Esophagus (tissue), 2 donors: Measurements from ENCODE around the gene RRM1. TPM values are rescaled to one million over a fixed set of nuclear protein-coding genes. Genes with fewer than 3 reads are reported as not detected.

Experiments
- H3K27ac ChIP-seq, 2 donors: one replicate each; pipeline ENCODE4 v1.5.1; 2013; ENCODE audit warnings: low read depth in 2 of 2, mild to moderate bottlenecking in 2 of 2, inconsistent platforms in 1 of 2, low read length in 1 of 2, moderate library complexity in 1 of 2
- H3K27me3 ChIP-seq, 2 donors: one replicate each; pipeline ENCODE4 v1.6.1; 2013; ENCODE audit warnings: low read length in 2 of 2, control low read depth in 1 of 2, mild to moderate bottlenecking in 1 of 2; ENCODE audit not compliant: insufficient read depth in 2 of 2, control insufficient read depth in 1 of 2
- H3K36me3 ChIP-seq, 2 donors: one replicate each; pipeline ENCODE4 v1.6.1; 2013; ENCODE audit warnings: low read length in 1 of 2; ENCODE audit not compliant: control insufficient read depth in 2 of 2, insufficient read depth in 2 of 2
- H3K4me1 ChIP-seq, 2 donors: one replicate each; pipeline ENCODE4 v1.6.1; 2013; ENCODE audit warnings: low read length in 1 of 2; ENCODE audit not compliant: control insufficient read depth in 2 of 2, insufficient read depth in 2 of 2
- H3K4me3 ChIP-seq, 2 donors: one replicate each; pipeline ENCODE4 v1.5.1; 2013; ENCODE audit warnings: low read length in 2 of 2, mild to moderate bottlenecking in 2 of 2, low read depth in 1 of 2, moderate library complexity in 1 of 2
- H3K9me3 ChIP-seq, 2 donors: one replicate each; pipeline ENCODE4 v1.6.1; 2013; ENCODE audit warnings: mild to moderate bottlenecking in 2 of 2, low read depth in 1 of 2, low read length in 1 of 2, moderate library complexity in 1 of 2; ENCODE audit not compliant: control insufficient read depth in 2 of 2, insufficient read depth in 1 of 2
- WGBS, 2 donors: extraction: QIAGEN DNeasy Blood & Tissue Kit; methylation state at CpG; one replicate each; pipeline ENCODE4 v1.1.7; 2013; 5-methylcytosine and 5-hydroxymethylcytosine counted together
- polyA plus RNA-seq, 2 donors: library from polyadenylated mRNA; stranded (reverse); fragments of 200-250 nt; gene quantifications; one replicate each; pipeline ENCODE4 v1.2.3, GENCODE V29; 2013
- donor health status: healthy with polysubstance abuse.
- donor health status: Bipolar disorder and iron deficiency.

The RRM1 gene
- polyA plus RNA-seq, 2 donors: 9.2 to 33.5 TPM

- 94 to 96% methylated on average over 5 of the region's 5 CpGs for WGBS, 2 donors
- Histone ChIP-seq H3K4me3 (no peak overlapping the region), H3K4me1 (no peaks in the 10 kb centered on the region), H3K27ac (no peak overlapping the region), H3K9me3 (no peaks in the 10 kb centered on the region), H3K36me3 (no peaks in the 10 kb centered on the region), H3K27me3 (no peaks in the 10 kb centered on the region)
Observed at GRCh38 chr11:4180441-4181183, 86.0 kb downstream of the RRM1 start.

GRCh38 chr11:4181782-4182721 lies 87.5 kb downstream of the RRM1 start:
- 59% methylated on average over 8 to 9 of the region's 9 CpGs for WGBS, 2 donors
- H3K4me1 ChIP-seq: no peaks in the 10 kb centered on the region

GRCh38 chr11:4183410-4184057 lies 88.9 kb downstream of the RRM1 start:
- H3K36me3 ChIP-seq: no peaks in the 10 kb centered on the region
- no peaks in the 10 kb centered on the region for H3K9me3 ChIP-seq
- H3K27ac ChIP-seq: no peak overlapping the region
- no peaks in the 10 kb centered on the region for H3K27me3 ChIP-seq
- H3K4me3 ChIP-seq: no peak overlapping the region
- H3K4me1 ChIP-seq: no peaks in the 10 kb centered on the region
- WGBS, 2 donors: 84 to 86% methylated on average over 14 of the region's 14 CpGs

More at GRCh38 chr11:4181782-4182721, 87.5 kb downstream of the RRM1 start:
- no peak overlapping the region for H3K27ac ChIP-seq
- H3K4me3 ChIP-seq: no peak overlapping the region
- no peaks in the 10 kb centered on the region for H3K27me3 ChIP-seq
- H3K9me3 ChIP-seq: no peaks in the 10 kb centered on the region
- no peaks in the 10 kb centered on the region for H3K36me3 ChIP-seq

GRCh38 chr11:4184163-4184916 lies 89.7 kb downstream of the RRM1 start:
- Histone ChIP-seq H3K27ac (no peak overlapping the region), H3K4me1 (no peaks in the 10 kb centered on the region), H3K9me3 (no peaks in the 10 kb centered on the region), H3K4me3 (no peak overlapping the region), H3K36me3 (no peaks in the 10 kb centered on the region), H3K27me3 (no peaks in the 10 kb centered on the region)
- WGBS, 2 donors: 60 to 63% methylated on average over 7 of the region's 7 CpGs

- no peaks in the 10 kb centered on the region for H3K36me3 ChIP-seq
- no peak overlapping the region for H3K4me3 ChIP-seq
- no peak overlapping the region for H3K27ac ChIP-seq
- WGBS, 2 donors: 74 to 89% methylated on average over 3 of the region's 3 CpGs
- H3K4me1 ChIP-seq: peaks cover under 1 to 2% of the 10 kb centered on the region in 2 donors
- no peaks in the 10 kb centered on the region for H3K9me3 ChIP-seq
- no peaks in the 10 kb centered on the region for H3K27me3 ChIP-seq
Observed at GRCh38 chr11:4185561-4185960, 91.0 kb downstream of the RRM1 start.

GRCh38 chr11:4186464-4187054 lies 92.0 kb downstream of the RRM1 start:
- 35 to 37% methylated on average over 9 of the region's 9 CpGs for WGBS, 2 donors
- peak overlapping the region in 1 of 2 donors; percentile 54 for H3K4me3 ChIP-seq

GRCh38 chr11:4187055-4187988 lies 92.7 kb downstream of the RRM1 start:
- no peaks in the 10 kb centered on the region for H3K27me3 ChIP-seq
- peaks cover 2 to 8% of the 10 kb centered on the region in 2 donors for H3K4me1 ChIP-seq
- peak overlapping the region; percentile 54 to 57 for H3K4me3 ChIP-seq
- no peaks in the 10 kb centered on the region for H3K9me3 ChIP-seq
- H3K36me3 ChIP-seq: no peaks in the 10 kb centered on the region
- peak overlapping the region in 1 of 2 donors; percentile 43 for H3K27ac ChIP-seq
- 0 to 1% methylated on average over 78 to 83 of the region's 83 CpGs for WGBS, 2 donors

More at GRCh38 chr11:4186464-4187054, 92.0 kb downstream of the RRM1 start:
- no peaks in the 10 kb centered on the region for H3K36me3 ChIP-seq
- H3K27me3 ChIP-seq: no peaks in the 10 kb centered on the region
- H3K9me3 ChIP-seq: no peaks in the 10 kb centered on the region
- peaks cover 2 to 7% of the 10 kb centered on the region in 2 donors for H3K4me1 ChIP-seq
- no peak overlapping the region for H3K27ac ChIP-seq
